ENCODE results near the gene MIGA2.
"Not testable (repeated sequence)": the region's sequence is repeated elsewhere in the genome, so short reads cannot be mapped to it uniquely, and the experiment has no call there.

DNA sequence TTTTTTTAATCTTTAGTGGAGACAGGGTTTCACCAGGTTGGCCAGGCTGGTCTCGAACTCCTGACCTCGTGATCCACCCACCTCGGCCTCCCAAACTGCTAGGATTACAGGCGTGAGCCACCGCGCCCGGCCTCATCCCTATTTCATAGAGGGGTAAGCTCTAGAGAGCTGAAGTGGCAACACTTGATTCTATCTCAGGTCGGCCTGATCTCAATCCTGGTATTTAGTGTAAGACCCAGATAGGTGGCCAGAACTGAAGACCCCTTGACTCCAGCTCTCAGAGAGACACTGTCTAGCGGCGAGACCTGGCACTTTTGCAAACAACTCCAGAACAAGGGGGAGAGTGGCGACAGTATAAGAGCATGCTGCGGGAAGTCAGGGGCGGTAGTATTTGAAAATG lies 588 bp upstream of the MIGA2 start:
- TF ChIP-seq, protein P1, sequence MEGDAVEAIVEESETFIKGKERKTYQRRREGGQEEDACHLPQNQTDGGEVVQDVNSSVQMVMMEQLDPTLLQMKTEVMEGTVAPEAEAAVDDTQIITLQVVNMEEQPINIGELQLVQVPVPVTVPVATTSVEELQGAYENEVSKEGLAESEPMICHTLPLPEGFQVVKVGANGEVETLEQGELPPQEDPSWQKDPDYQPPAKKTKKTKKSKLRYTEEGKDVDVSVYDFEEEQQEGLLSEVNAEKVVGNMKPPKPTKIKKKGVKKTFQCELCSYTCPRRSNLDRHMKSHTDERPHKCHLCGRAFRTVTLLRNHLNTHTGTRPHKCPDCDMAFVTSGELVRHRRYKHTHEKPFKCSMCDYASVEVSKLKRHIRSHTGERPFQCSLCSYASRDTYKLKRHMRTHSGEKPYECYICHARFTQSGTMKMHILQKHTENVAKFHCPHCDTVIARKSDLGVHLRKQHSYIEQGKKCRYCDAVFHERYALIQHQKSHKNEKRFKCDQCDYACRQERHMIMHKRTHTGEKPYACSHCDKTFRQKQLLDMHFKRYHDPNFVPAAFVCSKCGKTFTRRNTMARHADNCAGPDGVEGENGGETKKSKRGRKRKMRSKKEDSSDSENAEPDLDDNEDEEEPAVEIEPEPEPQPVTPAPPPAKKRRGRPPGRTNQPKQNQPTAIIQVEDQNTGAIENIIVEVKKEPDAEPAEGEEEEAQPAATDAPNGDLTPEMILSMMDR (IDR thresholded peaks at IDR 0.05), result peak in 1 of 5 experiments; percentile 27
- not testable (repeated sequence) for TF ChIP-seq POLR2A (IDR thresholded peaks at IDR 0.05); POLR2AphosphoS5 (IDR thresholded peaks at IDR 0.05); EP300 (IDR thresholded peaks at IDR 0.05; ENCODE audit: low read depth)

All from transverse colon (tissue), 4 donors.